B cell (primary cell): ENCODE data around the gene CLEC2A. TPM values are rescaled to one million over a fixed set of nuclear protein-coding genes. Genes with fewer than 3 reads are reported as not detected.

Experiments
- ATAC-seq: fragments of 200-7000 bp; cut with Tn5 transposase; one replicate; pipeline ENCODE4 v1.10.0; 2021; ENCODE audit warnings: low read depth, mild to moderate bottlenecking, moderate number of reproducible peaks, moderate library complexity
- CTCF ChIA-PET: fragments of 350-600 bp; sonication (Branson Sonifier 250); formaldehyde crosslinking; loops from one replicate; lab custom pipeline; 2021; ENCODE audit warnings: antibody characterized with exemption, inconsistent platforms; lab: Charles Lee
- POLR2A ChIA-PET: fragments of 350-600 bp; sonication (Branson Sonifier 250); formaldehyde crosslinking; loops from one replicate; lab custom pipeline; 2021; ENCODE audit warnings: antibody characterized with exemption; lab: Charles Lee
- DNase-seq: peaks from one replicate; pipeline ENCODE4 v3.0.0; 2013
- H2AFZ ChIP-seq: 2 replicates; pipeline ENCODE4 v1.6.1; 2012; ENCODE audit warnings: mild to moderate bottlenecking, low read depth, low read length; ENCODE audit not compliant: insufficient read depth, poor library complexity, severe bottlenecking
- H3K27ac ChIP-seq, 2 donors: 1 replicate in 1 of 2; 2 replicates in 1 of 2; pipeline ENCODE4 v1.5.1; 2012 to 2013; ENCODE audit warnings: low read length in 2 of 2, mild to moderate bottlenecking in 2 of 2, moderate library complexity in 1 of 2
- H3K27me3 ChIP-seq, 4 experiments: fragments of 200-600 bp in 1 of 4; sonication (generic) in 1 of 4; replicated peaks in 1 of 4; 1 replicate in 2 of 4; 2 replicates in 2 of 4; pipeline versions ENCODE4 v1.6.1 to v1.7.0; 2013 to 2016; ENCODE audit warnings: low read length in 3 of 4, mild to moderate bottlenecking in 2 of 4, mixed read lengths in 1 of 4, moderate library complexity in 1 of 4; ENCODE audit not compliant: insufficient read depth in 4 of 4, control insufficient read depth in 3 of 4; ENCODE audit errors: control extremely low read depth in 1 of 4
- H3K36me3 ChIP-seq, 2 experiments: replicated peaks in 1 of 2; 1 replicate in 1 of 2; 2 replicates in 1 of 2; pipeline versions ENCODE4 v1.6.1 to v1.7.1; 2013; ENCODE audit warnings: low read length in 1 of 2; ENCODE audit not compliant: insufficient read depth in 2 of 2, control insufficient read depth in 1 of 2; ENCODE audit errors: control extremely low read depth in 1 of 2, extremely low read depth in 1 of 2
- H3K4me1 ChIP-seq, 2 donors: fragments of 200-600 bp in 1 of 2; sonication (generic) in 1 of 2; 1 replicate in 1 of 2; 2 replicates in 1 of 2; pipeline versions ENCODE4 v1.5.1 to v1.6.1; 2013 to 2017; ENCODE audit warnings: low read length in 2 of 2; ENCODE audit not compliant: control insufficient read depth in 2 of 2, insufficient read depth in 2 of 2
- H3K4me2 ChIP-seq: replicated peaks from 2 replicates; pipeline ENCODE3; 2012; ENCODE audit warnings: mild to moderate bottlenecking, low read depth, low read length; ENCODE audit not compliant: poor library complexity, severe bottlenecking
- H3K4me3 ChIP-seq, 5 experiments: fragments of 200-600 bp in 1 of 5; sonication (generic) in 1 of 5; 1 replicate in 3 of 5; 2 replicates in 2 of 5; pipeline versions ENCODE4 v1.5.1 to v1.7.0; 2011 to 2016; ENCODE audit warnings: low read length in 4 of 5, mild to moderate bottlenecking in 4 of 5, low read depth in 2 of 5, control low read depth in 1 of 5, moderate library complexity in 1 of 5; ENCODE audit not compliant: insufficient read depth in 1 of 5; ENCODE audit errors: control extremely low read depth in 1 of 5, extremely low read depth in 1 of 5
- H3K79me2 ChIP-seq: fragments of 200-600 bp; sonication (generic); one replicate; pipeline ENCODE4 v1.6.0; 2016; ENCODE audit warnings: low read length; ENCODE audit not compliant: control insufficient read depth, insufficient read depth
- H3K9ac ChIP-seq: fragments of 200-600 bp; sonication (generic); 2 replicates; pipeline ENCODE4 v1.6.1; 2017; ENCODE audit warnings: mild to moderate bottlenecking, low read length, moderate library complexity
- H3K9me3 ChIP-seq, 3 donors: one replicate each; pipeline versions ENCODE4 v1.6.1 to v1.7.1; 2013; ENCODE audit warnings: low read length in 2 of 3; ENCODE audit not compliant: control insufficient read depth in 2 of 3, insufficient read depth in 1 of 3; ENCODE audit errors: control extremely low read depth in 1 of 3
- H4K20me1 ChIP-seq: 2 replicates; pipeline ENCODE4 v1.6.0; 2012; ENCODE audit warnings: mild to moderate bottlenecking, low read length; ENCODE audit not compliant: insufficient read depth, control insufficient read depth, poor library complexity, severe bottlenecking
- H3K27ac Mint-ChIP-seq: one replicate; pipeline ENCODE4 v1.8.0; 2021; ENCODE audit warnings: mixed read lengths
- H3K27me3 Mint-ChIP-seq: one replicate; pipeline ENCODE4 v1.8.0; 2021; ENCODE audit warnings: mixed read lengths
- H3K4me1 Mint-ChIP-seq: one replicate; pipeline ENCODE4 v1.8.0; 2021; ENCODE audit warnings: mixed read lengths
- H3K4me3 Mint-ChIP-seq: one replicate; pipeline ENCODE4 v1.8.0; 2021; ENCODE audit warnings: mixed read lengths
- H3K9me3 Mint-ChIP-seq: one replicate; pipeline ENCODE4 v1.8.0; 2022; ENCODE audit warnings: mixed read lengths; ENCODE audit not compliant: insufficient read depth
- EZH2 ChIP-seq: IDR thresholded peaks from 2 replicates; pipeline ENCODE4 v1.6.1; 2012; ENCODE audit warnings: borderline replicate concordance, low read depth, mild to moderate bottlenecking, moderate library complexity, low read length; ENCODE audit not compliant: insufficient read depth, poor library complexity, severe bottlenecking
- WGBS: methylation state at CpG from one replicate; pipeline ENCODE4 v1.1.5; 2013; ENCODE audit warnings: missing lambda C conversion rate; ENCODE audit not compliant: insufficient coverage; 5-methylcytosine and 5-hydroxymethylcytosine counted together
- intact Hi-C: fragments of 100-400 bp; cut with micrococcal nuclease; formaldehyde crosslinking; loops from one replicate; pipeline ENCODE4 v1.10.0; 2022
- polyA plus RNA-seq: library from polyadenylated mRNA; depleted of rRNA; stranded (reverse); fragments of >200 nt; gene quantifications from 2 replicates; pipeline ENCODE4 v1.2.3, GENCODE V29; 2012
- total RNA-seq, 2 donors: library from RNA; stranded (reverse); fragments of 120-200 nt in 1 of 2; gene quantifications; 1 replicate in 1 of 2; 2 replicates in 1 of 2; pipeline versions ENCODE4 v1.2.3 to v1.2.4, GENCODE V29; 2013 to 2022
- TF ChIP-seq, protein P1 (sequence below): fragments of 200-600 bp; IDR thresholded peaks from one replicate; pipeline ENCODE4 v1.8.0; 2022; ENCODE audit warnings: antibody characterized with exemption, mild to moderate bottlenecking

The CLEC2A gene
- total and polyA plus RNA-seq, 2 donors (not counting 1 experiment from before 2014, with no cell fraction given): not detected

DNA sequence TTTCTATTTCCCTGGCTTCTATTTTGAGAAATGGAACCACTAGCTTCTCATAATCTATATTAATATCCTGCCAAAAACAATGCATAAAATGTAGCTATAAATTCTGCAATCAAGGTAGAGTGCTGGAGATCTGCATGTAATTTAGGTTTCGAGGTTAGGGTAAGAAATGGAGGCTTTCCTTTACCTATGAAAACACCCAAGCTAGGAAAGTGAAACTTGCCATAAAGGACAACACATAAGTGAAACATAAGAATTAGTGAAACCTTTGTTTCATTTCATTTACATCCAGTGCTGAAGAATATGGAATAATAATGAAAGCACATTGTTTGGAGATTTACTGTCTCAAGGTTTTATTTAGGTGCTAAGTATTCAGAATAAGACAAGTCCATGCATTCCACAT, 9.7 kb downstream of the CLEC2A start:
- CTCF ChIA-PET: interaction anchor here (0.9 to 2.1 kb wide), 4 partner anchors 109 to 172 kb away, joined by 3 to 7 read pairs (median 4); no protein-coding TSS in a partner anchor
- no peak for TF ChIP-seq EZH2
- TF ChIP-seq, protein P1, sequence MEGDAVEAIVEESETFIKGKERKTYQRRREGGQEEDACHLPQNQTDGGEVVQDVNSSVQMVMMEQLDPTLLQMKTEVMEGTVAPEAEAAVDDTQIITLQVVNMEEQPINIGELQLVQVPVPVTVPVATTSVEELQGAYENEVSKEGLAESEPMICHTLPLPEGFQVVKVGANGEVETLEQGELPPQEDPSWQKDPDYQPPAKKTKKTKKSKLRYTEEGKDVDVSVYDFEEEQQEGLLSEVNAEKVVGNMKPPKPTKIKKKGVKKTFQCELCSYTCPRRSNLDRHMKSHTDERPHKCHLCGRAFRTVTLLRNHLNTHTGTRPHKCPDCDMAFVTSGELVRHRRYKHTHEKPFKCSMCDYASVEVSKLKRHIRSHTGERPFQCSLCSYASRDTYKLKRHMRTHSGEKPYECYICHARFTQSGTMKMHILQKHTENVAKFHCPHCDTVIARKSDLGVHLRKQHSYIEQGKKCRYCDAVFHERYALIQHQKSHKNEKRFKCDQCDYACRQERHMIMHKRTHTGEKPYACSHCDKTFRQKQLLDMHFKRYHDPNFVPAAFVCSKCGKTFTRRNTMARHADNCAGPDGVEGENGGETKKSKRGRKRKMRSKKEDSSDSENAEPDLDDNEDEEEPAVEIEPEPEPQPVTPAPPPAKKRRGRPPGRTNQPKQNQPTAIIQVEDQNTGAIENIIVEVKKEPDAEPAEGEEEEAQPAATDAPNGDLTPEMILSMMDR: no peak

DNA sequence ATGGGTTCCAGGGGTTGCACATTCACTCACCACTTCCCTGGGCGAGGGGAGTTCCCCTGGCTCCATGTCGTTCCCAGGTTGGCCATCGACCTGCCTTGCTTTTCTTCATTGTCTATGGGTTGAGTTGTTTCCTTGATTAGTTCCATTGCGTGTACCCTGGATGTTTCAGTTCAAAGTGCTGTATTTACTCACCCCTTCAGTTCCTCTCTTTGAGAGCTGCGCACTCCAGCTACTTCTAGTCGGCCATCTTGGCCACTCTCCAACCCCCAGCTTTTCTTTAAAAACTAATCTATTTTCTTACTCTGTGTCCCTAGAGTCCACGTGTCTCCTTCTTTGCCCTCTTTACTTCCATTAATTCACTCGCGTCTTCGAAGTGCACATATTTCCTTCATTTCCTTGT, 11.7 kb downstream of the CLEC2A start:
- no peaks in the 10 kb centered on the region for H3K9me3 Mint-ChIP-seq
- no peaks in the 10 kb centered on the region for H3K4me1 Mint-ChIP-seq
- Histone ChIP-seq H4K20me1 (no peaks in the 10 kb centered on the region), H3K27ac (no peak overlapping the region), H3K4me2 (no peak overlapping the region), H3K9ac (no peak overlapping the region), H3K79me2 (no peaks in the 10 kb centered on the region), H2AFZ (no peak overlapping the region), H3K4me1 (no peaks in the 10 kb centered on the region), H3K9me3 (no peaks in the 10 kb centered on the region), H3K27me3 (peaks cover 0 to 9% (median 5%) of the 10 kb centered on the region in 4 experiments), H3K36me3 (no peaks in the 10 kb centered on the region), H3K4me3 (no peak overlapping the region)
- no peak for DNase-seq
- no peak overlapping the region for H3K27ac Mint-ChIP-seq
- no peak for TF ChIP-seq EZH2
- TF ChIP-seq, protein P1: no peak
- intact Hi-C loops: no loop called here
- WGBS: 97% methylated on average over 5 of the region's 10 CpGs
- POLR2A ChIA-PET: no interaction called here
- H3K4me3 Mint-ChIP-seq: no peak overlapping the region
- H3K27me3 Mint-ChIP-seq: peaks cover 26% of the 10 kb centered on the region
- no peak for ATAC-seq
- CTCF ChIA-PET: interaction anchor here (0.5 to 2.1 kb wide), 5 partner anchors 106 to 286 kb away, joined by 3 to 5 read pairs (median 3); no protein-coding TSS in a partner anchor

More for the DNA sequence above, 9.7 kb downstream of the CLEC2A start:
- Histone ChIP-seq H2AFZ (no peak overlapping the region), H3K27me3 (peaks cover 0 to 9% (median 5%) of the 10 kb centered on the region in 4 experiments), H4K20me1 (no peaks in the 10 kb centered on the region), H3K9me3 (no peaks in the 10 kb centered on the region), H3K4me2 (no peak overlapping the region), H3K27ac (no peak overlapping the region), H3K4me3 (no peak overlapping the region), H3K9ac (no peak overlapping the region), H3K36me3 (no peaks in the 10 kb centered on the region), H3K79me2 (no peaks in the 10 kb centered on the region), H3K4me1 (no peaks in the 10 kb centered on the region)
- Mint-ChIP-seq H3K4me1 (peaks cover 3% of the 10 kb centered on the region), H3K27me3 (peaks cover 25% of the 10 kb centered on the region), H3K9me3 (no peaks in the 10 kb centered on the region), H3K4me3 (no peak overlapping the region), H3K27ac (no peak overlapping the region)
- ATAC-seq (no peak), DNase-seq (no peak)
- WGBS: no CpG with 5 or more reads among the region's 1 CpG
- POLR2A ChIA-PET: no interaction called here
- intact Hi-C loops: loop anchor here (2.0 kb wide), 1 partner anchor 36 kb away; no protein-coding TSS in a partner anchor
